ENCODE measurements around the gene ANAPC2.

GRCh38 chr9:137220317-137221094 is 32.1 kb upstream of the ANAPC2 start:
- TF ChIP-seq CTCF (conservative IDR thresholded peaks at IDR 0.05; ENCODE audit: low read length) (no peak), EZH2phosphoT487 (IDR thresholded peaks at IDR 0.05; ENCODE audit: borderline replicate concordance, low read depth, low read length) (no peak)
